B cell (primary cell): ENCODE results near the gene TEKT1. TPM values are rescaled to one million over a fixed set of nuclear protein-coding genes. Genes with fewer than 3 reads are reported as not detected.

Experiments
- ATAC-seq: fragments of 200-7000 bp; cut with Tn5 transposase; one replicate; pipeline ENCODE4 v1.10.0; 2021; ENCODE audit warnings: low read depth, mild to moderate bottlenecking, moderate number of reproducible peaks, moderate library complexity
- CTCF ChIA-PET: fragments of 350-600 bp; sonication (Branson Sonifier 250); formaldehyde crosslinking; loops from one replicate; lab custom pipeline; 2021; ENCODE audit warnings: antibody characterized with exemption, inconsistent platforms; lab: Charles Lee
- POLR2A ChIA-PET: fragments of 350-600 bp; sonication (Branson Sonifier 250); formaldehyde crosslinking; loops from one replicate; lab custom pipeline; 2021; ENCODE audit warnings: antibody characterized with exemption; lab: Charles Lee
- DNase-seq: peaks from one replicate; pipeline ENCODE4 v3.0.0; 2013
- H2AFZ ChIP-seq: 2 replicates; pipeline ENCODE4 v1.6.1; 2012; ENCODE audit warnings: mild to moderate bottlenecking, low read depth, low read length; ENCODE audit not compliant: insufficient read depth, poor library complexity, severe bottlenecking
- H3K27ac ChIP-seq, 2 donors: 1 replicate in 1 of 2; 2 replicates in 1 of 2; pipeline ENCODE4 v1.5.1; 2012 to 2013; ENCODE audit warnings: low read length in 2 of 2, mild to moderate bottlenecking in 2 of 2, moderate library complexity in 1 of 2
- H3K27me3 ChIP-seq, 4 experiments: fragments of 200-600 bp in 1 of 4; sonication (generic) in 1 of 4; replicated peaks in 1 of 4; 1 replicate in 2 of 4; 2 replicates in 2 of 4; pipeline versions ENCODE4 v1.6.1 to v1.7.0; 2013 to 2016; ENCODE audit warnings: low read length in 3 of 4, mild to moderate bottlenecking in 2 of 4, mixed read lengths in 1 of 4, moderate library complexity in 1 of 4; ENCODE audit not compliant: insufficient read depth in 4 of 4, control insufficient read depth in 3 of 4; ENCODE audit errors: control extremely low read depth in 1 of 4
- H3K36me3 ChIP-seq, 2 experiments: replicated peaks in 1 of 2; 1 replicate in 1 of 2; 2 replicates in 1 of 2; pipeline versions ENCODE4 v1.6.1 to v1.7.1; 2013; ENCODE audit warnings: low read length in 1 of 2; ENCODE audit not compliant: insufficient read depth in 2 of 2, control insufficient read depth in 1 of 2; ENCODE audit errors: control extremely low read depth in 1 of 2, extremely low read depth in 1 of 2
- H3K4me1 ChIP-seq, 2 donors: fragments of 200-600 bp in 1 of 2; sonication (generic) in 1 of 2; 1 replicate in 1 of 2; 2 replicates in 1 of 2; pipeline versions ENCODE4 v1.5.1 to v1.6.1; 2013 to 2017; ENCODE audit warnings: low read length in 2 of 2; ENCODE audit not compliant: control insufficient read depth in 2 of 2, insufficient read depth in 2 of 2
- H3K4me2 ChIP-seq: replicated peaks from 2 replicates; pipeline ENCODE3; 2012; ENCODE audit warnings: mild to moderate bottlenecking, low read depth, low read length; ENCODE audit not compliant: poor library complexity, severe bottlenecking
- H3K4me3 ChIP-seq, 5 experiments: fragments of 200-600 bp in 1 of 5; sonication (generic) in 1 of 5; 1 replicate in 3 of 5; 2 replicates in 2 of 5; pipeline versions ENCODE4 v1.5.1 to v1.7.0; 2011 to 2016; ENCODE audit warnings: low read length in 4 of 5, mild to moderate bottlenecking in 4 of 5, low read depth in 2 of 5, control low read depth in 1 of 5, moderate library complexity in 1 of 5; ENCODE audit not compliant: insufficient read depth in 1 of 5; ENCODE audit errors: control extremely low read depth in 1 of 5, extremely low read depth in 1 of 5
- H3K79me2 ChIP-seq: fragments of 200-600 bp; sonication (generic); one replicate; pipeline ENCODE4 v1.6.0; 2016; ENCODE audit warnings: low read length; ENCODE audit not compliant: control insufficient read depth, insufficient read depth
- H3K9ac ChIP-seq: fragments of 200-600 bp; sonication (generic); 2 replicates; pipeline ENCODE4 v1.6.1; 2017; ENCODE audit warnings: mild to moderate bottlenecking, low read length, moderate library complexity
- H3K9me3 ChIP-seq, 3 donors: one replicate each; pipeline versions ENCODE4 v1.6.1 to v1.7.1; 2013; ENCODE audit warnings: low read length in 2 of 3; ENCODE audit not compliant: control insufficient read depth in 2 of 3, insufficient read depth in 1 of 3; ENCODE audit errors: control extremely low read depth in 1 of 3
- H4K20me1 ChIP-seq: 2 replicates; pipeline ENCODE4 v1.6.0; 2012; ENCODE audit warnings: mild to moderate bottlenecking, low read length; ENCODE audit not compliant: insufficient read depth, control insufficient read depth, poor library complexity, severe bottlenecking
- H3K27ac Mint-ChIP-seq: one replicate; pipeline ENCODE4 v1.8.0; 2021; ENCODE audit warnings: mixed read lengths
- H3K27me3 Mint-ChIP-seq: one replicate; pipeline ENCODE4 v1.8.0; 2021; ENCODE audit warnings: mixed read lengths
- H3K4me1 Mint-ChIP-seq: one replicate; pipeline ENCODE4 v1.8.0; 2021; ENCODE audit warnings: mixed read lengths
- H3K4me3 Mint-ChIP-seq: one replicate; pipeline ENCODE4 v1.8.0; 2021; ENCODE audit warnings: mixed read lengths
- H3K9me3 Mint-ChIP-seq: one replicate; pipeline ENCODE4 v1.8.0; 2022; ENCODE audit warnings: mixed read lengths; ENCODE audit not compliant: insufficient read depth
- CTCF ChIP-seq: fragments of 200-600 bp; IDR thresholded peaks from one replicate; pipeline ENCODE4 v1.8.0; 2022; ENCODE audit warnings: antibody characterized with exemption, mild to moderate bottlenecking
- EZH2 ChIP-seq: IDR thresholded peaks from 2 replicates; pipeline ENCODE4 v1.6.1; 2012; ENCODE audit warnings: borderline replicate concordance, low read depth, mild to moderate bottlenecking, moderate library complexity, low read length; ENCODE audit not compliant: insufficient read depth, poor library complexity, severe bottlenecking
- WGBS: methylation state at CpG from one replicate; pipeline ENCODE4 v1.1.5; 2013; ENCODE audit warnings: missing lambda C conversion rate; ENCODE audit not compliant: insufficient coverage; 5-methylcytosine and 5-hydroxymethylcytosine counted together
- intact Hi-C: fragments of 100-400 bp; cut with micrococcal nuclease; formaldehyde crosslinking; loops from one replicate; pipeline ENCODE4 v1.10.0; 2022
- polyA plus RNA-seq: library from polyadenylated mRNA; depleted of rRNA; stranded (reverse); fragments of >200 nt; gene quantifications from 2 replicates; pipeline ENCODE4 v1.2.3, GENCODE V29; 2012
- total RNA-seq, 2 donors: library from RNA; stranded (reverse); fragments of 120-200 nt in 1 of 2; gene quantifications; 1 replicate in 1 of 2; 2 replicates in 1 of 2; pipeline versions ENCODE4 v1.2.3 to v1.2.4, GENCODE V29; 2013 to 2022

Gene TEKT1
- total and polyA plus RNA-seq, 2 donors (not counting 1 experiment from before 2014, with no cell fraction given) = not detected

GRCh38 chr17:6830383-6830986 is 1.0 kb downstream of the TEKT1 start:
- H3K4me1 Mint-ChIP-seq = peaks cover 19% of the 10 kb centered on the region
- H3K27ac Mint-ChIP-seq = no peak overlapping the region
- intact Hi-C loops = no loop called here
- Histone ChIP-seq H3K27me3 (peaks cover 0 to 44% (median 35%) of the 10 kb centered on the region in 4 experiments), H3K9me3 (no peaks in the 10 kb centered on the region), H3K4me1 (peaks cover 14 to 16% of the 10 kb centered on the region in 2 donors), H2AFZ (no peak overlapping the region), H3K79me2 (no peaks in the 10 kb centered on the region), H3K9ac (peak overlapping the region; percentile 44), H3K4me3 (no peak overlapping the region), H3K4me2 (no peak overlapping the region), H3K36me3 (no peaks in the 10 kb centered on the region), H4K20me1 (no peaks in the 10 kb centered on the region), H3K27ac (no peak overlapping the region)
- ATAC-seq (no peak), DNase-seq (no peak)
- POLR2A ChIA-PET = interaction anchor here (0.7 kb wide), 1 partner anchor 1123 kb away, joined by 3 read pairs; no protein-coding TSS in a partner anchor
- CTCF ChIA-PET = interaction anchor here (5.4 kb wide), 1 partner anchor 13 kb away, joined by 35 read pairs; no protein-coding TSS in a partner anchor
- 40% methylated on average over 1 of the region's 7 CpGs for WGBS
- peaks cover 59% of the 10 kb centered on the region for H3K27me3 Mint-ChIP-seq
- TF ChIP-seq CTCF (no peak), EZH2 (no peak)
- H3K4me3 Mint-ChIP-seq = no peak overlapping the region
- H3K9me3 Mint-ChIP-seq = no peaks in the 10 kb centered on the region

- H3K27me3 ChIP-seq = no peaks in the 10 kb centered on the region
- ATAC-seq (no peak), DNase-seq (no peak)
- H3K36me3 ChIP-seq = no peaks in the 10 kb centered on the region
- H3K79me2 ChIP-seq = no peaks in the 10 kb centered on the region
- intact Hi-C loops = no loop called here
- TF ChIP-seq EZH2 (no peak), CTCF (no peak)
- ChIA-PET CTCF (interaction anchor here (0.6 to 1.9 kb wide), 3 partner anchors 21 to 944 kb away, joined by 3 to 7 read pairs (median 4); no protein-coding TSS in a partner anchor), POLR2A (interaction anchor here (0.7 kb wide), 1 partner anchor 1460 kb away, joined by 4 read pairs; no protein-coding TSS in a partner anchor)
- peaks cover 29% of the 10 kb centered on the region for H3K27me3 Mint-ChIP-seq
- no peak overlapping the region for H3K9ac ChIP-seq
- H3K4me2 ChIP-seq = no peak overlapping the region
- no peaks in the 10 kb centered on the region for H3K9me3 Mint-ChIP-seq
- H3K4me3 Mint-ChIP-seq = no peak overlapping the region
- H3K4me1 ChIP-seq = no peaks in the 10 kb centered on the region
- H4K20me1 ChIP-seq = no peaks in the 10 kb centered on the region
- H3K4me1 Mint-ChIP-seq = no peaks in the 10 kb centered on the region
- no peaks in the 10 kb centered on the region for H3K9me3 ChIP-seq
- H3K4me3 ChIP-seq = no peak overlapping the region
- no peak overlapping the region for H3K27ac ChIP-seq
- H2AFZ ChIP-seq = no peak overlapping the region
- H3K27ac Mint-ChIP-seq = no peak overlapping the region
Observed at GRCh38 chr17:6823011-6823442, 8.5 kb downstream of the TEKT1 start.
